Brain pericyte (primary cell): ENCODE data around the gene KDM4B.
A peak's percentile ranks its signal among the peaks of the same experiment; 100 is the strongest.
"Not testable (repeated sequence)": the region's sequence is repeated elsewhere in the genome, so short reads cannot be mapped to it uniquely, and the experiment has no call there.

Experiments
- DNase-seq: peaks from one replicate; pipeline ENCODE4 v3.0.0-alpha.2; 2012; ENCODE audit warnings: low read depth, low spot score

Gene KDM4B

DNA sequence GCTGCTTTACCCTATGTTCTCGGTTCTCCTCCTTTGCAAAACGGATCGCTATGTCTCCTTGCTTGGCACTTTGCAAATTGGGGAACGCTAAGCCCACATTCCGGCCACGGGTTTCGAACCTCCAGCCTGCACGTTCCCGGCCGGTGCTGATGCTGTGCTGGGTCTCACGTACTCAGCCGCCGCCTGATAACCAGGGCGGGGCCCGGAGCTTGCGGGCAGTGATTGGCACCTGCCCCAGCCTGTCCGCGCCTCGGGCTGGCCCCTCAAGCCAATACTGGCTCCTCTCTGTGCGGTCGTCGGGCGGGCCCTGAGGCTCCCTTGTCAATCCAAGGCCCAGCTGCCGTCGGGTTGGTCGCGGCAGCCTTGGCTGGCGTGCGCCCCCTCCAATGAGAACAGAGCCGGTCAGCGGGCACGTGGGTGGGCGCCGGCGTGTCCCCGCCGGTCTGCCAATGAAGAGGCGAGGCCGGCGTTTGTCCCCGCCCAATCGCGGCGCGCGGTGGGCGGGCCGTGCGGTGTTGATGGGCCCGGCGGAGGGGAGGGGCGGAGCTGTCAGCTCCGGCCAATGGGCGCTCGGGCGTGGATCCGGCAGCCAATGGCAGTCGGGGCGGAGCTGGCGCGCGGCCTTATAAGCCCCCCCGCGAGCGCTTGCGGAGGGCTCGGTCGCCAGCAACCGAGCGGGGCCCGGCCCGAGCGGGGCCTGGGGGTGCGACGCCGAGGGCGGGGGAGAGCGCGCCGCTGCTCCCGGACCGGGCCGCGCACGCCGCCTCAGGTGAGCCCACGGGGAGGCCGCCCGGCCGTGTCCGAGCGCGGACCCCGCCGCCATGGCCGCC is at the start of gene KDM4B:
TSS of gene KDM4B (plus strand) at position 652 of the 830 bp plus-strand sequence. CDS start 63,778 bp downstream, outside the sequence.
- peak; percentile 99 for DNase-seq

DNA sequence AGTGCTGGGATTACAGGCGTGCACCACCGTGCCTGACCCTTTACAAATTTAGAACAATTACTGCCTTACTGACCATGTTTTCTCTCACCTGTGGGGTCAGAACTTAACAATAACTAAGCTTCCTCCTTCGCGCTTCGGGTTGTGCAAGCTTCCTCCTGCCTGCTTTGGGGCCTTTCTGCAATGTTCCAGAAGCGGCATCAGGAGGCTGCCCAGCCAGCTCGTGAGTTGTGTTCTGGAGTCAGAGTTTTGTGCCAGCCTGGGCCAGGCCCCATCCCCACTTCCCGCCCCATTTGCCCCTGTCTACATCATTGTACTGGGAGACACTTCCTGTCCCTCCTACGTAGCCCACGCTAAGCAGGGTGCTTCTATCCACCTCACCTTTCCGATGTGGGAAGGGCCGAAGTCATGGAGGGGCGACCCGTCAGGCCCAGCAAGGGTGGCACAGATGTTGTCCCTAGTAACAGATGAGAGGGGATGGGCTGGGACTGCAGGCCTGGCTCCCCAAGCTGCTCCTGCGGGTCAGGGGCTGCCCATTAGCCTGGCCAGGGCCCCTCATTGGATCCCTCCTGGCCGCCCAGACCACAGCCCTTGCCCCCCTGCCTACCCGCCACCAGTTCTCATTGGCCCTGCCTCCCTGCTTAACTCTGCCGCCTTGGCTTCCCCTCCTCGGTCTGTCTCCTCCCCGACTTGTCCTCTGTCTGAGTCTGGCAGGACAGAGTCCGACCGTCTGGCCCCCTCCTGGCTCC is 46.2 kb upstream of the KDM4B start:
- no peak for DNase-seq

DNA sequence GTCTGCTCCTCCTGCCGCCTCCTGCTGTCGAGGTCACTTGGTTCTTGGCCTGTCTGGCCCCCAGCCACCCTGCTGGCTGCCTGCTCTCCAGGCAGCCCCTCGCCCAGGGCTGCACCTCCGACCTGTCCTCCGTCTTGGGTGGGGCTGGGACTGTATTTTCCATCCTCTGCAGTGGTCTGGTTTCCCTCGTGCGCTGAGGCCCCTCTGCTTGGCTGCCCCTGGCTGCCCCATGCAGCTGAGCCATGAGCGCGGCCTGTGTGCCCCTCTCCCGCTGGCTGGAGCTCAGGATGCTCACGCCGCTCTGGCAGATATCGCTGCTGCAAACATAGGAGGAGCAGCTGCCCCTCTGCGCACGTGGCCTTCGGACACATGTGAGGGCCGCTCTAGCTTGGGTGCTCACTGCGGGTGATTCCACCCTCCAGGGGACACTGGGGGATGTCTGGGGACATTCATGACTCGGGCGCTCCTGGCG is 45.6 kb upstream of the KDM4B start:
- DNase-seq: no peak

DNA sequence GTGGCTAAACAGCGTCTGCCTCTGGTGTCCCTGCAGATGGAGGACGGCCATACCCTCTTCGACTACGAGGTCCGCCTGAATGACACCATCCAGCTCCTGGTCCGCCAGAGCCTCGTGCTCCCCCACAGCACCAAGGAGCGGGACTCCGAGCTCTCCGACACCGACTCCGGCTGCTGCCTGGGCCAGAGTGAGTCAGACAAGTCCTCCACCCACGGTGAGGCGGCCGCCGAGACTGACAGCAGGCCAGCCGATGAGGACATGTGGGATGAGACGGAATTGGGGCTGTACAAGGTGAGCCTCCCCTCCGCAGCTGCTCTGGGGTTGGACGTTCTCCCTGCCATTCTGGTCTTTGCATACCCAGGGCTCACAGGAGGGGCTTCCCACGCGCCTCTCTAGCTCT is 39.7 kb upstream of the KDM4B start:
- DNase-seq: no peak

DNA sequence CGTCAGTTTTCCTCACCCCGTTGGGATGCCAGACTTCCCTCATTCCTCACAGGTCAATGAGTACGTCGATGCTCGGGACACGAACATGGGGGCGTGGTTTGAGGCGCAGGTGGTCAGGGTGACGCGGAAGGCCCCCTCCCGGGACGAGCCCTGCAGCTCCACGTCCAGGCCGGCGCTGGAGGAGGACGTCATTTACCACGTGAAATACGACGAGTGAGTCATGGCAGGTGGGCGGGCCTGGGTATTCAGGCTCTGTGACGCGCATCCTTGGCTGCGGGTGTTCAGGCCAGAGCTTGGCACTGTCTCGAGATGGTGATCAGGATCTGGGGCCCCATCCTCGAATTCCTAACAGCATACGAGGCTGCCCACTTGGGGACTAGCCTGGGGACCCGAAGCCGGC is 38.2 kb upstream of the KDM4B start:
- no peak for DNase-seq

DNA sequence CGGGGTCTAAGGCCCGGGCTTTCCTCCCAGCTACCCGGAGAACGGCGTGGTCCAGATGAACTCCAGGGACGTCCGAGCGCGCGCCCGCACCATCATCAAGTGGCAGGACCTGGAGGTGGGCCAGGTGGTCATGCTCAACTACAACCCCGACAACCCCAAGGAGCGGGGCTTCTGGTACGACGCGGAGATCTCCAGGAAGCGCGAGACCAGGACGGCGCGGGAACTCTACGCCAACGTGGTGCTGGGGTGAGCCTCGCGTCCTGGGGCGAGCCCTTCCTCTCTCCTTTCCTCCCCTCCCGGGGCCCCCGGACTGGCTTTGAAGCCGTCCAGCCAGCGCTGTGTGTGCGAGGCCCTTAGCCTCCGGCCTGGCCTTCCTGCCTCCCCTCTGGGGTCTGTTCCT is 36.2 kb upstream of the KDM4B start:
- DNase-seq: no peak

DNA sequence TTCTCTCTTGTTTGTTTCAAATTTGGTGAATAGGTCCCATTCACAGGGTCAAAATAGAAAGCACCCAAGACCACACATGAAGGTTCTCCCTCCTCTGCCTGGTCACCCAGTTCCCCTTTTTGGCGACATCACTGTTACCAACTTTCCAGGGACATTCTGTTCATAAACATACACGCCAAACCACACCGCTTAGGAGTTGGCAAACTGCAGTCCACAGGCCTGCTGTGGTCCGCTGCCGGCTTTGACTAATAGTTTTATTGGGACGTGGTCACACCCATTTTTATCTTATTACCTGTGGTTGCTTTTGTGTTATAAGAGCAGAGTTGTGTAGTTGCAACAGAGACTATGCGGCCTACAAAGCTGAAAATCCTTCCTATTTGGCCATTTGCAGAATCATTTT is 35.4 kb upstream of the KDM4B start:
- no peak for DNase-seq

DNA sequence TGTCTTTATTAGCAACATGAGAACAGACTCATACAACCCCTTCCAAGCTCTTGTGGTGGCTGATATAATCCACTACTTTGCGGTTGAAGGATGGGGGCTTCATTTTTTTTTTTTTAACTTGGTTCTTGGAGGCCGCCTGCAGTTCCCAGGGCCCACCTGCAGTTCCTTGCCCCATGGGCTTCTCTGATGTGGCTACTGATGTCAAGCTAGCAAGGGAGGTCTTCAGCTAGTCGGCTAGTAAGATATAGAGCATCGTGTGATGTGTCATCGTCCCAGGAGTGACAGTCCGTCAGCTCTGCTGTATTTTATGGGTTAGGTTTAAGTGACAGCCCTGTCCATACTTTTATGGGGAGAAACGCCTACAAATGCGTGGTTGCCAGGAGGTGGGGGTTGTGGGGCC is 33.5 kb upstream of the KDM4B start:
- no peak for DNase-seq

DNA sequence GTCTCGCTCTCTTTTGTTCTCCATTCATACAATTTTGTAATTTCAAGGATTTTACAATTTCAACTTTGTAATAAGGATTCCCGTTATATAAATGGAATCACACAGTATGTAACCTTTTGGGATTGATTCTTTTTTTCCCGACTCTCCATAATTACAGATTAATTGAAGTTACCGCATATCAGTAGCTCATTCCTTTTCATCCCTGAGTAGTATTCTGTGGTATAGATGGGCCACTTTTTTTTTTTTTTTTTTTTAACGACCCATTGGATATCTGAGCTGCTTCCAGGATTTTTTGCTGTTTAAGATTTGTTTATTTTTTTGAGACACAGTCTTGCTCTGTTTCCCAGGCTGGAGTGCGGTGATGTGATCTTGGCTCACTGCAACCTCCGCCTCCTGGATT is 31.9 kb upstream of the KDM4B start:
- DNase-seq: no peak

DNA sequence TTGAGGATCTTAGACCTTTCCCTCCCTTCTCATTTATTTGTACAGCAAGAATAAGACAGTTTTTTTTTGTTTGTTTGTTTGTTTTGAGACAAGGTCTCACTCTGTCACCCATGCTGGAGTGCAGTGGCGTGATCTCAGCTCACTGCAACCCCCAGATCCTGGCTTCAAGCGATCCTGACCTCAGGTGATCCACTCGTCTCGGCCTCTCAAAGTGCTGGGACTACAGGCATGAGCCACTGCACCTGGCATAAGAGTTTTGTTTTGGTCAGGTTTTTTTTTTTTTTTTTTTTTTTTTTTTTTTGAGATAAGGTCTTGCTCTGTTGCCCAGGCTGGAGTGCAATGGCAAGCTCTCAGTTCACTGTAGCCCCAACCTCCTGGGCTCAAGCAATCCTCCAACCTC is 30.5 kb upstream of the KDM4B start:
- not testable (repeated sequence) for DNase-seq

DNA sequence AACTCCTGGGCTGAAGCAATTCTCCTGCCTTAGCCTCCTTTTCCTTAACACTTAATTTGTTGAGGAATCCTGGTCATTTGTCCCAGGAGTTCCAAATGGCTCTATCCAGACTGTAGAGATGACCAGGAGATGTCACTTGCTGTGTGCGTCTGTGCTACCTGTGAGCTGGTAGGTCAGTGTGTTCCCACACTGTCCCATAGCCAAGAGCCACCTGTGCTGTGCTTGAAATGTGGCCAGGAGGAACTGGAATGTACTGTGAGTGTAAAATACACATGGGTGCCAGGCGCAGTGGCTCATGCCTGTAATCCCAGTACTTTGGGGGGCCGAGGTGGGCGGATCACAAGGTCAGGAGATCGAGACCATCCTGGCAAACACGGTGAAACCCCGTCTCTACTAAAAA is 29.4 kb upstream of the KDM4B start:
- no peak for DNase-seq

DNA sequence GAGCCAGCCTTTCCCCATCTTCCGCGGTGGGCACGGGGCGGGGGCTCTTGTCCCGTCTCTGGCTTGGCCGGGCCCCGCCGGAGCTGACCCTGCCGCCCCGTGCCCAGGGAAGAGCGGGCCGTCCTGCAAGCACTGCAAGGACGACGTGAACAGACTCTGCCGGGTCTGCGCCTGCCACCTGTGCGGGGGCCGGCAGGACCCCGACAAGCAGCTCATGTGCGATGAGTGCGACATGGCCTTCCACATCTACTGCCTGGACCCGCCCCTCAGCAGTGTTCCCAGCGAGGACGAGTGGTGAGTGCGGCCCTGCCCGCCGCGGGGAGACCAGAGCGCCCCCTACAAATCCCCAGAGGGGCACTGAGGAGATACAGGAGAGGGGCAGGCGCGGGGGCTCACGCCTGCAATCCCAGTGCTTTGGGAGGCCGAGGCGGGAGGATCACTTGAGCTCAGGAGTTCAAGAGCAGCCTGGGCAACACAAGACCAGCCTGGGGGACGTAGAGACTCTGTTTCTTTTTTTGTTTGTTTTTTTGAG is 27.2 kb upstream of the KDM4B start:
- not testable (repeated sequence) for DNase-seq

DNA sequence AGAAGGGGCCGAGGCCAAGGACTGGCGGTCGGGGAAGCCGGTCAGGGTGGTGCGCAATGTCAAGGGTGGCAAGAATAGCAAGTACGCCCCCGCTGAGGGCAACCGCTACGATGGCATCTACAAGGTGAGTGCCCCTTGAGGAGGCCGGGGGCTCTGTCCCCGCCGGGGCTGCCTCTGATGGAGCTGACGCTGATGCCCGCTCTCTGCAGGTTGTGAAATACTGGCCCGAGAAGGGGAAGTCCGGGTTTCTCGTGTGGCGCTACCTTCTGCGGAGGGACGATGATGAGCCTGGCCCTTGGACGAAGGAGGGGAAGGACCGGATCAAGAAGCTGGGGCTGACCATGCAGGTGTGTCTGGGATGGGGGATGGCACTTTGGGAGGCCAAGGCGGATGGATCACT is 18.3 kb upstream of the KDM4B start:
- DNase-seq: not testable (repeated sequence)

DNA sequence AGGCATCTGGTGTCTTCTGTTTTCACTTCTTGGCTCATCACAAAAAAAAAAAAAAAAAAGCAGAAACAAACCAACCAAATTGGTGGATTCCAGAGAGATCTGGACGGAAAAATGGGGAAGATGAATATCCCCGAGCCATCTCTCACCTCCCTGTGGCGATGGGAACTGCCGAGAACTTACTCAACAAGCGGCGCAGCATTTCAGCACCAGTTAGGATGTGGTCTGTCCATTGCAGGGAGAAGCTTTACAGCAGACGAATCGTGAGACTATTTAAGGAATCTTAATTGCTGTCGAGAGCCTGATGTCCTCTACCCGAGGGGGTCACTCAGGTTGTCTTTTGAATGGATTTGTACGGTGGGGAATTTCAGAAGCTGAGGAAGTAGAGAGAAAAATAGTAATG is 17.3 kb upstream of the KDM4B start:
- no peak for DNase-seq

DNA sequence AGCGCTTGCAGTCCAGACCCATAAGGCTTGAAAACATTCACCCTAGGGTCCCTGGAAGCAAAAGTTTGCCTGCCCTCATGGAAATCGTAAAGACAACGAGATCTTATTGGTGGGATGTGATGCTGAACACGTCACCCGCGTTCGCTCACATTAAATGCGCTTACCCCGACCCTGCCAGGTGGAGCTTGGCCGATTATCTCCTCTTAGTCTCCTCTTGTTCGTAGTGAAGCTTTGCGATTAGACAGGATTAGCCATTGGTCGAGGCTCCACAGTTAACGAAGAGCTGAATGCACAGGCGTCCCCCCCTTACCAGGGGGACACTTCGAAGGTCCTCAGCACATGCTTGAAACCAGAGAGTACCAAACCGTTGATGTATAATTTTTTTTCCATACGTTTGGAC is 16.0 kb upstream of the KDM4B start:
- no peak for DNase-seq

DNA sequence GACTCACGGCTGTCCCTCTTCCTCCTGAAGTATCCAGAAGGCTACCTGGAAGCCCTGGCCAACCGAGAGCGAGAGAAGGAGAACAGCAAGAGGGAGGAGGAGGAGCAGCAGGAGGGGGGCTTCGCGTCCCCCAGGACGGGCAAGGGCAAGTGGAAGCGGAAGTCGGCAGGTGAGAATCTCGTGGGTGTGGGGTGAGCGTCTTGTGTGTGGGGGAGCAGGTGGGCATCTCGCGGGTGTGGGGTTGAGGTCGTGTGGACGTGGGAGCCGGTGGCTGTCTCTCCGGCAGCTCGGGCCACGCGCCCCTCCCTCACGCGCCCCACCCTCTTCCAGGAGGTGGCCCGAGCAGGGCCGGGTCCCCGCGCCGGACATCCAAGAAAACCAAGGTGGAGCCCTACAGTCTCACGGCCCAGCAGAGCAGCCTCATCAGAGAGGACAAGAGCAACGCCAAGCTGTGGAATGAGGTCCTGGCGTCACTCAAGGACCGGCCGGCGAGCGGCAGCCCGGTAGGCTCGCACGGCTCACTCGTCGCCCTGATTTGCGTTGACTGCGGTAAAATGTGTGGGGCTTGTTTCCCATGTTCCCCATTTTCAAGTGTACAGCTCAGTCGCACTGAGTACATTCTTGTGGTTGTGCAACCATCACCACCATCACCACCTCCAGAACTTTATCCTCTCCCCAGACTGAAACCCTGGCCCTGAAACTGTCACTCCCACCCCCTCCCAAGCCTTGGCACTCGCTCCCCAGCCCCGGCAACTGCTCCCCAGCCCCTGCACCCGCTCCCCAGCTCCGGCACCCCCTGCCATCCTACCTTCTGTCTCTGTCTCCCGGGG is 14.4 kb upstream of the KDM4B start:
- DNase-seq: not testable (repeated sequence)

DNA sequence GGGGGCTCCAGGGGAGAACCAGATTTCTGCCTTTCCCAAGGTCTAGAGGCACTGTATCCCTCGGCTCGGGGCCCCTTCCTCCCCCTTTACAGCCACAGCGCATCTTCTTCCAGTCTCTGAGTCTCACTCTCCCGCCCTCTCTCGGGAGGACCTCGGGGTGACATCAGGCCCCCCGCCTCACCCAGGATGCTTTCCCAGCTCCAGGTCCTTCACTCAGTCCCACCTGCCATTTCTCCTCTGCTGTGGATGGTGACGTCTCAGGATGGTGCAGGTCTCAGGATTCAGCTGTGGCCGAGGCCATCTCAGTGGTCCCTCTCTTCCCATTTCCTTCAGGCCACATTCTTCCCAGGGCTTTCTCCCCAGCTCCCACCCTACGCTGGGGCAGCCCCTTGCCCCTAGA is 13.6 kb upstream of the KDM4B start:
- DNase-seq: no peak

DNA sequence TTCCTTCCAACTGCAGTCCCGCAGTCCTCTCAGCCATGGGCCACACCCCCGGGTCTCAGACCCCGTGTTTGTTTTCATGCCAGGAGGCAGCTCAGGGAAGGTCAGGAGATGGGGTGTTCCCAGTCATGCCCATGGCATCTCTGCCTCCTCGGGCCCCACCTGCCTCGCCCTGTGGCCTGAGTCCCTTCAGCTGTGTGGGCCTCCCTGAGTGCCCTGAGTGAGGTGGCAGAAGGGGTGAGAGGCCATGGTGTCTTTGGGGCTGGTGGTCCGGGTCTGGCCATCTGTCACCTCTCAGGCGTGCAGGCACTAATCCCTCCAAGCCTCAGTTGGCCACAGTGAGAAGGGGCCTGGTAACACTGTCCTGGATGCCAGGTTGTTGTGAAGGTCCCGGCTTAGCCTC is 10.9 kb upstream of the KDM4B start:
- no peak for DNase-seq

DNA sequence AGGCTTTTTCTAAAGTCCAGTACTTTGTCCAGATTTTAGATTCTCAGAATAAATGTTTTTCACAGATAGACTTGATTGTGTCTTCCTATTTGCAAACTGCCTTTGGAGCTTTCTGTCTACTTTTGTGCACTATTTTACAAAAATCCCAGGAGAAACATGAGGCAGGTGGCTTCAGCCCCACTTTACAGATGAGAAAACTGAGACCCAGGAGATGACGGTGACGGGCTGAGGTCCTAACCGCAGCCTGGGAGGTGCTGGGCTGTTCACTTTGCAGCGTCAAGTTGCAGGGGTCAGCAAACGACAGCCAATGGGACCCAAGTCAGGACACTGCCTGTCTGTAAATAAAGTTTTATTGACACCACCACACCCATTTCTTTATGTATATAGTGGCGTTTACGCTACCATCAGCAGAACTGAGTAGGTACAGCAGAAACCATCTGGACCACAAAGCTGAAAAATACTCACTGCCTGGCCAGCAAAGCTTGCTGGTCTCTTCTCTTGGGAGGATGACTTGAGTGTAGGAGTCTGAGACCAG is 6.8 kb upstream of the KDM4B start:
- DNase-seq: no peak

DNA sequence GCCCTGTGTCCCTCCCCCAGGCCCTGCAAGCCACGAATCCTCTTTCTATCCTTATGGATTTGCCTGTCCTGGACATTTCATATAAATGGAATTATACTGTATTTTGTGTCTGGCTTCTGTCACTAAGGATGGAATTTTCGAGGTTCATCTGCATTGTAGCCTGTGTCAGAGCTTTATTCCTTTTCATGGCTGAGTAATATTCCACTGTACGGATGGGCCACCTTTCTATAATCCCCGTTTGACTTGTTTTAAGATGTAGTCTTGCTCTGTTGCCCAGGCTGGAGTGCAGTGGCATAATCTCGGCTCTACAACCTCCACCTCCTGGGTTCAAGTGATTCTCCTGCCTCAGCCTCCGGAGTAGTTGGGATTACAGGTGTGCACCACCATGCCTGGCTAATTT is 3.9 kb upstream of the KDM4B start:
- DNase-seq: no peak

DNA sequence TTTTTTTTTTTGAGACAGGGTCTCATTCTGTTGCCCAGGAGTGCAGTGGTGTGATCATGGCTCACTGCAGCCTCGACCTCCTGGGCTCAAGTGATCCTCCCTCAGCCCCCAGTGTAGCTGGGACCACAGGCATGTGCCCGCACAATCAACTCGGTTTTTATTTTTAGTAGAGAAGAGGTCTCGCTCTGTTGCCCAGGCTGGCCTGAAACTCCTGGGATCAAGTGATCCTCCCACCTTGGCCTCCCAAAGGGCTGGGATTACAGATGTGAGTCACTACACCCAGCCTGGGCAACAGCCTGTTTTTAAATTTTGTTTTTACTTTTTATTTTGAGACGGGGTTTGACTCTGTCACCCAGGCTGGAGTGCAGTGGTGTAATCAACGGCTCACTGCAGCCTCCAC is 2.3 kb upstream of the KDM4B start:
- DNase-seq: no peak
